Bronchus fibroblast of lung (primary cell): Measurements from ENCODE around the gene SMC6. TPM values are rescaled to one million over a fixed set of nuclear protein-coding genes. Genes with fewer than 3 reads are reported as not detected.

Source experiments
- total RNA-seq: library from RNA; depleted of rRNA; stranded (reverse); fragments of >200 nt; gene quantifications from 2 replicates; pipeline ENCODE4 v1.2.3, GENCODE V29; 2015

SMC6 gene, protein sequence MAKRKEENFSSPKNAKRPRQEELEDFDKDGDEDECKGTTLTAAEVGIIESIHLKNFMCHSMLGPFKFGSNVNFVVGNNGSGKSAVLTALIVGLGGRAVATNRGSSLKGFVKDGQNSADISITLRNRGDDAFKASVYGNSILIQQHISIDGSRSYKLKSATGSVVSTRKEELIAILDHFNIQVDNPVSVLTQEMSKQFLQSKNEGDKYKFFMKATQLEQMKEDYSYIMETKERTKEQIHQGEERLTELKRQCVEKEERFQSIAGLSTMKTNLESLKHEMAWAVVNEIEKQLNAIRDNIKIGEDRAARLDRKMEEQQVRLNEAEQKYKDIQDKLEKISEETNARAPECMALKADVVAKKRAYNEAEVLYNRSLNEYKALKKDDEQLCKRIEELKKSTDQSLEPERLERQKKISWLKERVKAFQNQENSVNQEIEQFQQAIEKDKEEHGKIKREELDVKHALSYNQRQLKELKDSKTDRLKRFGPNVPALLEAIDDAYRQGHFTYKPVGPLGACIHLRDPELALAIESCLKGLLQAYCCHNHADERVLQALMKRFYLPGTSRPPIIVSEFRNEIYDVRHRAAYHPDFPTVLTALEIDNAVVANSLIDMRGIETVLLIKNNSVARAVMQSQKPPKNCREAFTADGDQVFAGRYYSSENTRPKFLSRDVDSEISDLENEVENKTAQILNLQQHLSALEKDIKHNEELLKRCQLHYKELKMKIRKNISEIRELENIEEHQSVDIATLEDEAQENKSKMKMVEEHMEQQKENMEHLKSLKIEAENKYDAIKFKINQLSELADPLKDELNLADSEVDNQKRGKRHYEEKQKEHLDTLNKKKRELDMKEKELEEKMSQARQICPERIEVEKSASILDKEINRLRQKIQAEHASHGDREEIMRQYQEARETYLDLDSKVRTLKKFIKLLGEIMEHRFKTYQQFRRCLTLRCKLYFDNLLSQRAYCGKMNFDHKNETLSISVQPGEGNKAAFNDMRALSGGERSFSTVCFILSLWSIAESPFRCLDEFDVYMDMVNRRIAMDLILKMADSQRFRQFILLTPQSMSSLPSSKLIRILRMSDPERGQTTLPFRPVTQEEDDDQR
- 10.3 and 13.4 TPM in 2 replicates for total RNA-seq

DNA sequence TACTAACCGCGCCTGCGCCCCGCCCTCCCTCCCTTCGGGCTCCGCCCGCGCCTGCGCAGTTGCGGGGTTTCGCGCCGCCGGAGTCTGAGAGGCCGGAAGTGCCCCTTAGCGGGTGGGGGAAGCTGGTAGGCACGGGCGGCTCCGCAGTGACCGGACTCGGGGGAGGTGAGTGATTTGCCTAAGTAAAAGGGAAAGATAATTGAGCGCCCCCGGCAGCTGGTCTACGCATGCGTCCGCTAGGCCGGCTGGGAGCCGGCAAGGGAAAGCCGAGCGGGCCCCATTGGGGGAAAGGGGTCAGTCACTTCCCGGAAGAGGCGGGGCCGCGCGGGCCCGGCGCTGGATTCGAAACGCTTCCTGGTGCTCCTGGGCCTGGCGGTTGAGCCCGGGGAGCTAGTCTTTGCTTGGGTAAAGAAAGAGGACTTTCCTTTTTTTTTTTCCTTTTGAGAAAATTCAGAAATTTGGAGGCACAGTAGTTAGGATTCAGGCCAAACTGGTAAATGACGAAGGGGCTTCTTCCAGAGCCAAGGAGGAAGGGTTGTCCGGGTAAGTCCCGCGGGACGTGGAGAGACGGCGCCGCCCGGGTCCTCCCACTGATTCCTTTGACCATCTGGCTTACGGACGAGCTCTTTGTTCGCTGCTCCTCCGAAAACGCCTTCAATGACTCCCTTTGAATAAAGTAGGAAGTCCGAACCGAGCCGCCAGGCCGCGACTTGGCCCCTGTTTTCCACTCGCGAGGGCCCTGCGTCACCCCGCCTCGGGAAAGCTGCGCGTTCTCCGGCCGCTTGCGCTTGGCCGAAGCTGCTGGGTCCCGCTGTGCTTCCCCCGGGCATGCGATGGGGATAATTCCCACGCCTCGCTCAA, at the start of gene SMC6, which contains the start of gene GEN1:
SMC6 (minus strand) TSS at position 8 of the 861 bp plus-strand sequence. CDS start 7,864 bp downstream, outside the sequence.
GEN1 (plus strand) TSS at position 336 of the 861 bp plus-strand sequence. CDS start 5,806 bp downstream, outside the sequence.

Other genes starting within 250 kb of the SMC6 start
- under 0.01 TPM in 1 of 2 replicates, not detected in the other for gene RAD51AP2, start 235.4 kb downstream of the SMC6 start, total RNA-seq
- gene VSNL1, start 213.1 kb downstream of the SMC6 start, total RNA-seq, result 0.17 and 1.0 TPM in 2 replicates
- gene GEN1, start 328 bp upstream of the SMC6 start, total RNA-seq, result 6.8 and 13.8 TPM in 2 replicates
- gene MSGN1, start 62.6 kb upstream of the SMC6 start, total RNA-seq, result not detected in 2 replicates
- gene KCNS3, start 124.9 kb upstream of the SMC6 start, total RNA-seq, result 1.3 and 2.7 TPM in 2 replicates